ENCODE data around the gene FAM83G.

FAM83G gene

DNA sequence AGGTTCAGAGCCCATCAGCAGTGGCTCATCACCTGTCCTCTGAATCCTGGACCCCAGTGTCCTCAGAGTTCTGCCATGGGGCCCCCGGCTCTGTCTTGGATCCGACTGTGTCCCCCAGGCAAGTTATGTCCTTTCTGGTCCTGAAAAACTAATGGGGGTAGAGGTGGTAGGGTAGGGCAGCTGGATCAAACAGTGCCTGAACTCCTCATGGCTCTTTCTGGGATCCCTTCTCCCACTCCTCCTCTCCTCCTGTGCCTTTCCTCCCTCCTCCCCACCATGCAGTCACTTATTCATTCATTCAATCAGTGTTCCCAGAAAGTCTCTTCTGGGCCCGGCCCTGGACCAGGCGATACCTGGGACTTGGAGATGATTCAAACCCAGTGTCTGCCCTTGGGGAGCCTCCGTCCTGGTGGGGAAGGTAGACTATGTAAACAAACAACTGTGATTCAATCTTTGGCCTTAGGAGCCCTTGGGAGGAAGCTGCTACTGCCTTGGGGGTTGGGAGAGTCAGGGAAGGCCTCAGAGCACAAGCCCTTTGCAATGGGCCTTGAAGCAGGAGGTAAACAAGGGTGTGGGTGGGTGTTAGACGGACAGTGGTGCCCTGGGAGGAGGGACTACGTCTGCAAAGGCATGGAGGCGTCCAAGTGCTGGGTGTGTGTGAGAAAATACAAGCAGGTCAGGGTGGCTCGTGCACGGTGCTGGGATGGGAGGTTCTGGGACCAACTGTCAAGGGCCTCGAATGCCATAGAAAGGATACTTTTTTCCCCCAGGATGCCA, 6.4 kb upstream of the FAM83G start:
- no peak for DNase-seq (ENCODE audit: low spot score)

DNA sequence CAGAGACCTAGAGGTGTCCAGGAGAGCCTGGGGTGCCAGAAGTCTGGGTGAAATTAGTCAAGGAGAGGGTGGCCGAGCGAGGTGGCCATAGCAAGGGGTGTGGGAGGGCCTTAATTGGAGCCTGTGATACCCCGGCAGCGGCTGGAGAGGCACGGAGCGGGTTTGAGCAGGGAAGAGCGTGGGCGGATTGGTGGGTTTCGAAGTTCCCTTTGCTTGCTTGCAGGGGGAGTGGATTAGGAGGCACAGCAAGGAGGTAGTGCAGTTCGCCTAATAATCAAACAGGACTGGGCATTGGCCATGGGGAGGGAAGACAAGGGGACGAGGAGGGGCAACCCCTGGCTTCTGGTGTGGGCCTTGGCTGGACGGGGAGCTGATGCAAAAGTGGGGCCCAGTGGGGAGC, 5.4 kb upstream of the FAM83G start:
- DNase-seq (ENCODE audit: low spot score), result no peak

DNA sequence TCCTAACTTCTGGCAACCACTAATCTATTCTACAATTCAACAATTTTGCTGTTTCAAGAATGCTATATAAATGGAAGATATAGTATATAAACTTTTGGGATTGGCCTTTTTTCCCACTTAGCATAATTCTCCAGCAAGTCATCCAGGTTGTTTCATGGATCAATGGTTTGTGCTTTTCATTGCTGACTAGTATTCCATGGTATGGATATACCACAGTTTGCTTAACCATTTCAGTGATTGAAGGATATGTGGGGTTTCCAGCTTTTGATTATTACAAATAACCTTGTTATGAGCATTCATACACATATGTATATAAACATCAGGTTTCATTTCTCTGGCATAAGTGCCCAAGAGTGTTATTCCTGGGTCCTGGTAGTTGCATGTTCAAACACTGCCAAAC, 2.1 kb upstream of the FAM83G start:
- no peak for DNase-seq (ENCODE audit: low spot score)

DNA sequence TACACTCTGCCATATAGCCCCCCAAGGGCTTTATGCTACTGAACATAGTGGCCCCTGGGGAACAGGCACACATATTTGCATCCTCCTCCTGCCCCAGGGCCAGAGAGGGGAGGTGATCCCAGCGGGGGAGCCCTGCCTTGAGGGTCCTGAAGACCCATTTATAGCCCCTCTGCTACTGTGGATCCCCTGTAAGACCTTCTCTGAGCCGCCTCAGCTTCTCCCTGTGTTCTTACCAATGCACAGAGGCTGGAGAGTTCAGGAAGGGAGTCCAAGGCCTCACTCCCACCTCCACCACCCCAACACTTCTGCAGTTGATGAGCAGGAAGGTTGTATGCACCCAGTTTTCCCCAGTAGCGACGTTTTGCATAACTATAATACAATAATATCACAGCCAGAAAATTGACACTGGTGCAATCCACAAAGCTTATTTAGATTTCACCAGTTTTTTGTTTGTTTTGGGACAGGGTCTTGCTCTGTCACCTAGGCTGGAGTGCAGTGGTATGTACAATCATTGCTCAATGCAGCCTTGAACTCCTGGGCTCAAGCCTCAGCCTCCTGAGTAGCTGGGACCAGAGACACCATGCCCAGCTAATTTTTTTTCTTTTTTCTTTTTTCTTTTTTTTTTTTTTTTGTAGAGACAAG, 1.3 kb upstream of the FAM83G start:
- DNase-seq (ENCODE audit: low spot score), result no peak

DNA sequence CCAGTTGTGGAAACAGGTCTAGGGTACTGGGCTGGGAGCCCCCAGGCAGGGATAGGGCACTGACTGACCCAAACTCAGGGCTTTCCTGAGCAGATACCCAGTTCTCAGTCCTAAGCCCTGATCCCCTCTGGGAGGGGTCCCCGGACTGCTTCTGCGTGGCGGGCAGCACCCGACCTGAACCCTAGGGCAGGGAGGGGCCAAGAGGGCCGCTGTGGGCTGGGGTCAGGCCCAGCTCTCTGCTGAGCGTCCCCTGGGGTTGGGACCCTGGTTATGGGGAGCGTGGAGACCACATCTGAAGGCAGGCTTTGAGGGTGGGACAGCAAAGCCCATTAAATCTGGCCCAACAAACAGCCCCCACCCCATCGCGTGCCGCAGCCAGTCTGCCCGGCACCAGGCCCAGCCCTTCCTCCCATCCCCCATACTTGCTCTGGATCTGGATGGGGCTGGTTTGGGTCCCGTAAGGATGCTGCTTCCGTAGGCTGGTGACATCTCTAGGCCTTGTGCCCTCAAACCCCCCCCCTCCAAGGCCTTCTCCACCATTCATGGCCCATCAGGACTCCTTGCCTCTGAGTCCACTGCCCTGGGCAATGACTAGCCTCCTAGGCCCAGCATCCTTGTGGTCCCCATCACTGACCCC, 691 bp upstream of the FAM83G start:
- no peak for DNase-seq (ENCODE audit: low spot score)

DNA sequence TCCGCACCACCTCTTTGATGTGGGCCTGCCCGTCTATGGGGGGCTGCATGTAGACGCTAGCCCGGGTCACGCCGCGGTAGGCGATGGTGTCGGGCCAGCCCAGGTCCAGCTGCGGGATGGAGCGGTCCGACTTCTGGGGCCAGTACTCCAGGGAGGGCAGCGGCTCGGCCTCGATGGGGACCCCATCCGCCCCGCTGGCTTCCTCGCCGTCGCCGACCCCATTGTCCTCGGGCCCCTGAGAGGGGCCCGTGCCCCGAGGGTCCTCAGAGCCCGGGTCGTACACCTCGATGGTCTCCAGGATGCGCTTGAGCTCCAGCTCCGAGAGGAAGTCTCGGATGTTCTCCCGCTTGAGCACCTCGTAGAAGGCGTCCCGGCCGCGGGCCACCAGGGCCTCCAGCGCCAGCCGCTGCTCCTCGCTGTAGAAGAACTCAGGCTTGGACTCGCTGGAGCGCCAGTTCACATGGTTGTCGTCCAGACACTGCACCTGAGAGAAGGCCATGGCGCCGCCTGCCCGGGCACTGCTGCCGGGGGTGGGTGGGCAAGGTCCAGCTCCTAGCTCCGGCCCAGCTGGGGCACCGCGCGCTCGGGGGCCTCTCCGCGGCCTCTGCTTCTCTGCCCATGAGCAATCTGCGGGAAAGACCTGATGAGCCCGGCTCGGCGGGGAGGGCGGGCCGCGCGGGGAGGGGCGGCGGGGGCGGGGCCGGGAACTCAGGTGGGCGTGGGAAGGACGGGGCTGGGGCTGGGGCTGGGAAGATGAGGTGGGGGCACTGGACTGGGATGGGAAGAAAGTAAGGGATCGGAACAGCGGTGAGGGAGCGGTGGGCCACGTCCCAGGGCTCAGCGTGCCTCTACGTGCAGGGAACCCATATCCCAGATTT, 782 bp downstream of the FAM83G start:
- DNase-seq (ENCODE audit: low spot score), result no peak

DNA sequence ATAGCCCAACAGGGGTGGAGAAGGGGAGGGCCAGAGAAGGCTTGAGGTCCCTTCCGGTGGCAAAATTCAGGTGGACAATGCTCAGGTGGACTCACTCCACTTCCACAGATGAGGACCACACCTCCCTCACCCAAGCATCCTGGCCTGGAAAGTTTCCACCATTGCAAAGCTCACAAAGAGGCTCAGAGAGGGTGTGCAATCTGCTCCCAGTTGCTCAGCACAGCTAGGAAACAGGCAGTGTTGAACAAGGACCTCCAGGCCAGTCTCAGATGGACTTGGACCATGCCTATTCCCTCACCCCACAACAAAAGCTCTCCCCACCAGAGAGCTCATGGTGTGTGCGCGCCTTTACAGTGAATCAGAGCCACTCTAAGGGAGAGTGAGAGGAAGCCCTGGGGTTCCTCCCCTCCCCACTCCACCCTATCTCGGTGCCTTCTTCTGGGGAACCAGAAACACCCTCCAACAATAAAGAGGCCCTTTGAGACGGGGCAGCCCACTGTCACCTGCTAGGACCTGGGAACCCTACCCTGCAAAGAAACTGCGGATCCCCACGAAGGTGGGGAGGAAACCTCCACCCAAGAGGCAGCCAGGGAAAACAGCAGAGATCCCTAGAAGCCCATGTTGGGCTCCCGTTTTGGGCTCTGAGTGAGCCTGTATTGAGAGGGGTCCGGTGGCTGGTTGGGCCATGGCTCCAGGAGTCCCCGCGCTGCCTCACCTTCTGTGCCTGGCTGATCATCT, 1.6 kb downstream of the FAM83G start:
- no peak for DNase-seq (ENCODE audit: low spot score)

DNA sequence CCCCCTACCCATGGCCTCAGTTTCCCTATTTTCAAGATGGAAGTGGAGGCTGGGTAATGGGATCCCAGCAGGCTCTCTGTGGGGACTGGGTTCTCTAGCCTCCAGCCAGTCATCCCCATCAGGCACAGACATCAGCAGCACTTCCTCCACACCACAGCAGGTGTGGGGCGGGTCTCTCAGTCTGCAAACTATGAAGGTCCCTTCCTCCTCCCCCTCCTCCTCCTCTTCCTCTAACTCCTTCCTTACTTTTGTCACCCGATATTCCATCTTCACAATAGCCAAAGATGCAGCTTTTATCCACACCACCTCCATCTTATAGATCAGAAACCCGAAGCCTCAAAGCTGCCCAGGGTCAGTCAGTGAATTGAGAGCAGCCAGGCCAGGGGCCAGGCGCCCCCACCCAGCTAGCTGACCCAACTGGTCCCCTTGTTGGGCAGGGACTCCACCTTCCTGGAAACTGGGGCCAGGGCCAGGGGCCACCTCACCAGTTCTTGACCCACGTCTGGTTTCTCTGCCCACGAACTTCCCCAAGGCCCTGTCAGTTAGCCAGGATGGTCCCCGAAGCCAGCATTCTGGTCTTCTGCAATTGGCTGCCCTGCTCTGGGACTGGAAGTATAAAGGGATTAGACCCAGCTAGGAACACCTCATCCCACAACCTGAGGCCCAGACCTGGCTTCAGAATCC, 2.5 kb downstream of the FAM83G start:
- DNase-seq (ENCODE audit: low spot score), result no peak

DNA sequence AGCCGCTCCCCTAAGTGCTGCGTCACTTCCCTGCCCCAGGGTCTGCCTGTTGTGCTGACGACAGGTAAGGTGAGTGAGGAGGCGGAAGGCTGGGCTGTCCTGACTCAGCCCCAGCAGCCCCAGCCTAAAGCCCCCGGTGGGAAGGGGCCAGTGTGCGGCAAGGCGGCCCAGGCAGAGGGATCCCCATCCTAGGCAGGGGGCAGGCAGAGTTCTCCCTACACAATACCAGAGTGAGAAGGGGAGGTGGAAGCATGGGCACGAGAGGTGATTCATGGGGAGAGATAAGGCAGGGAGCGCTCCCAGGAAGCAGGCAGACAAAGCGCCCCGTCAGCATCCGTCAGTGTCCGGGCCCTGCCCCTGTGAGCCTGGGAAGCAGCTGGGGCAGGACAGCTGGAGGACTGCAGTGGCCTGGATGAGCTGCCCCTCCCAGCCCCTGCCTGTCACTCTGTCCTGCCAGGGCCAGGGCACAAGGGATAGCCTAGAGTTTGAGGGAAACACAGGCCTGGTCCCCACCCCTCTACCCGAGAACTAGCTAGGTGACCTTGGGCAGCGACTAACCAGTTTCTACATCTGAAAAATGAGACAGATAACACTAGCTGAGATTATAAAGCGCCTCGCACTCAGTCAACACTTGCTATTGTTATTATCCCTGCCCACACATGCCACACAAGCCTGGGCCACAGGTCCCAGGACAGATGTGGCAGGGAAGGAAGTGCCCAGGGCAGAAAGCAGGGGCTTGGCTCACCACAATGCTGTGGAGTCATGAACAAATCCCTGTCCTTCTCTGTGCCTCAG, 3.8 kb downstream of the FAM83G start:
- no peak for DNase-seq (ENCODE audit: low spot score)

DNA sequence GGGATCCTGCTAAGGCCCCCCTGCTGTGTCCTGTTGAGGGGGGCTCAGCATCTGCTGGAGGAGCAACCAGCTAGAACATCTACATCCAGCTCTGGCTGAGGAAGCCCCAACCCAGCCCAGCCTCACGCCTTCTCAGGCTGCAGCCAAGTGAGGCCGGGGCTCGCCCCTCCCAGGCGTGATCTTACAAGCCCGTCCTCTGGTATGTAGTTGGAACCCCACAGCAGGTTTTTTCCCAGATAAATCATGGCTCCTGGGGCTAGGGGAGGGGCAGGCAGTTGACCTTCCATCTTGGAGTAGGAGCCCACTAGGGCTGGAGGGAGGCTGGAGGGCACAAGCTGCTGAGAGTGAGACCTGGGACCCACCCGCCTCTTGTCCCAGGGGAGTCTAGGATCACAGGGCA, 4.7 kb downstream of the FAM83G start:
- DNase-seq (ENCODE audit: low spot score), result no peak

DNA sequence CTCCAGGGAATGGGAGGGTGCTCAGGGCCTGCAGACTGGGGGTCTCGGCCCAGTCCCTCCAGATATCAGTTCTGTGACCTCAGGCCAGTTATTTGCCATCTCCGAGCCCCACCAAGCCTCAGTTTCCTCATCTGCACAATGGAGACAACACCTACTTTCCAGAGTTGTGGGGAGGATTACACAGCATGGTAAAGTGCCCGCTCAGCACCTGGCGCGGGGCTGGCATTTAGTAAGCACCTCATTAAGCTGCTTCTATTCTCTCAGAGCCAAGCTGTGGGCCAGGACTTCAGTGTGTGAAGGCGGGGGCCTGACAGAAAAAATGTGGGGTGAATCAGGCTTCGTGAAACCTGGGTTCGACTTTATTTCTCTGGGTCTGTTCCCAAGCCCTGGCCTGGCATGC, 5.2 kb downstream of the FAM83G start:
- no peak for DNase-seq (ENCODE audit: low spot score)

DNA sequence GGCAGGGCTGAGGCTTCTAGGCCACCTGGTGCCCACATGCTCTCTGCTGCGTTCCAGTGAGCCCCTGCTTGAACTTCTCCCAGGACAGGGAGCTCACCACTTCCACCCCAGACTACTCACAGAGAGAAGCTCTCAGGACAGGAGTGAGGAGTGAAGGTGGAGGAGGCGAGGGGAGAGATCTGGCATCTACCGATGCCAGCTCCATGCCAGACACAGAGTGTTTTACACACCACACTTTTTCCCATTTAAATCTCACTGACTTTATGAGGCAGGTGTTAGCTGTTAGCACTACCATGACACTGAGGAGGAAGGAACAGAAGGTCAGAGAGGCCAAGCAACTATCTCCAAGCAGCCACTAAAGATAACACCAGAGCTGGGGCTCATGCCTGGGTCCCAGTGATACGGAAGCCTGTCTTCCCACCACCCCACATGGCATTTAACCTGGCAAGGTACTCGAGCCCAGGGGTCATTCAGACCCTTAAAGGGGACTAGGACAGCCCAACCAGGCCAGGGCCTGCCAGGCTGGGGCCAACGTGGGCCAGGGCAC, 6.8 kb downstream of the FAM83G start:
- DNase-seq (ENCODE audit: low spot score), result no peak

DNA sequence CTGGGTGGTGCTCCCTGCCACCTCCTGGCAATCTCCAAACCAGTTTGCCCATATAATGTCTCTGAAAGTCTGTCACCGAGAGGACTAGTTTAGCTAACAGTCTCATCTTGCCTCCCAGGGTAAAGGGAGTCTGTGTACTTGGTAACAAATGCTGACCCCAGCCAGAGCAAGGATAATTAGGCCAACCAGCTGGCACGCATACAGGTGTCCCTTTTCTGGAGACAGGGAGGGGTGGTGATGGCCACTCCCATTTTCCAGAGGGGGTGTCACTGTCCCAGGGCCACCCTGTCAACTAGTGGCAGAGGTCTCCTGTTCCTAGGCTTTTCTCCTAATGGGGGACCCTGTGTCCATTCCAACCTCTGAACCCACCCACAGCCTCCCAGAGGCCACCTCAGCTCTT, 8.1 kb downstream of the FAM83G start:
- no peak for DNase-seq (ENCODE audit: low spot score)

DNA sequence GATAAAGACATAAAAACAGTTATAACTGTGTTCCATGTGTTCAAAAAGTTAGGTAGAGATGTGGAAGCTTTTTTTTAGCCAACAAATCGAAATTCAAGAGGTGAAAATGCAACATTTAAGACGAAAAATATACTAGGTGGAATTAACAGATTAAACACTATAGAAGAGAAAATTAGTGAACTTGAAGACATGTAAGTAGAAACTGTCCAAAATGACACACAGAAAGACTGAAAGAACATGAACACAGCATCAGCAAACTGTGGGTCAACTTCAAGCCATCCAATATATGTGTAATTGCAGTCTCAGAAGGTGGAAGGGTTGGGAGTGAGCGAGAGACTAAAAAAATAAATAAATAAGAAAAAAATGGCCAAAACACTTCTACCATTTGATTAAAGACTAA, 9.3 kb downstream of the FAM83G start:
- no peak for DNase-seq (ENCODE audit: low spot score)

DNA sequence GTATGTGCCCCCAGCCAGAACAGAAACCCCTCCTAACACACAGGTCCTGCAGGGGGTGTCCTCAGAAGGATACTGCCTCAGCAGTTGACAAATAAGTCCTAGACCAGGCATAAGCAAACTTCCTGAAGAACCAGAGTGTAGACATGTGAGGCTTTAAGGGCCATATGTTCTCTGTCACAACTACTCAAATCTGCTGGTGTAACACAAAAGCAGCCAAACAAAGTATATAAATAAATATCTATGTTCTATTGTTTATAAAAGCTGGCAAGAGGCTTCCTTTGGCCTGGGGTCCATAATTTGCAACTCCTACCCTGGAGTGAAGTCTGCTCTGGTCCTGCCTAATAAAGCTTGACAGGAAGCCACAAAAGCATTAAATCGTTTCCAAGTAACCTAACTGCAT, 9.9 kb downstream of the FAM83G start:
- DNase-seq (ENCODE audit: low spot score), result no peak

DNA sequence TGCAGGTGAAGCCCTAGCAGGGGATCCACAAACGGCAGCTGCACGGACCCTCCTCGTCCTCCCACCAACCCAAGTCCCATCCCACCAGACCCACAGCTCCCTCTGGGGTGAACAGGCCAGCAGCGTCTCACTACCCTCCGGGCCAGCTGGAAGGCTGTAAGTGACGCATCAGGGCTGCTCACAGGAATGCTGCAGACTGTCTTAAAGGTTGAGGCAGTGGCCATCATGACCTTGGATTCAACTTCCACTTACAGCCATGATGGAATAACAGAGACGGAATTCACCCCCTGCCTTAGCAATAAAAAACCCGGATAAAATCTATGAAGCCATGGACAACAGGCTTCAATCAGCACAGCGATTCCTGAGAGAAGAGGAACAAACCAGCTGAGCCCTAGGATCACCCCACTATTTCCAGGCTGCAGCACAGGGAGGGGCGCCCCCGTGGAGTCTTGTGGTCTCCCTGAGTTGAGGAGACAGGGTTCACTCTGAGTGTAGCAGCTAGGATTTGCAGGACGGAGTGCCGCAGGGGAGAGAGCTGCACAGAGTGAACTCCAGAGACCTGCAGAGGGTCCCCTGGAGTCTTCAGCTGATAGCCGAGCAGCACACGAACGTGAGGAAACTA, 10.5 kb downstream of the FAM83G start:
- no peak for DNase-seq (ENCODE audit: low spot score)

DNA sequence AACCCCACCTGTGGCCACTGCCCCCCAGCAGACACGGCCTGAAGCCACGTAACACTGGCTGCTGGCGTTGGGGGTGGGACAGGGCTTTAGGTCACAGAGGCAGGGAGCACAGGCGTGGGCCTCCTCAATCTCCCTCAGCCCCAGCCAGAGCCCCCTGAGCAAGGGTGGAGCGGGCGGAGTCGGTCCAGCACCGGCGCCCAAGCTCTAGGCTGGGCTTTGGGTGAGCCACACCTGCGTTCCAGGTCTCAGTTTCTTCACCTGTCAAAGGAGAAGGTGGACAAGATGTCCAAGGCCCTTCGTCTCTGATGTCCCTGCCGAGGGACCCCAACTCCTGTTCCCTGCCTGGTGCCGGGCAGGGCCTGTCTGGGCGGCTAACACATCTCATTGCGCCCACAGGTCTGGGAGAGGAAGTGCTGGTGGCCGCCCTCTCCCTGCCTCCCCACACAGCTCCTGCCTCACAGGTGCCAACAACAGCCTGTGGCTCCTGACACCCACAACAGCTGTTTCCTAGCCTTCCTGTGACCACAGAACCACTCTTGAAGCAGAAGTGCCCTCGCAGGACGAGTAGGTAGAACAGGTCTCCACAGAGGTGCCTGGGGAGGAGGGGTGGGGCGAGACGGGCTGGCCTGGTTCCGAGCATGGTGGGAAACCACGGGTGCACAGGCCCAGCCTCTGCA, 12.0 kb downstream of the FAM83G start:
- DNase-seq (ENCODE audit: low spot score), result no peak

DNA sequence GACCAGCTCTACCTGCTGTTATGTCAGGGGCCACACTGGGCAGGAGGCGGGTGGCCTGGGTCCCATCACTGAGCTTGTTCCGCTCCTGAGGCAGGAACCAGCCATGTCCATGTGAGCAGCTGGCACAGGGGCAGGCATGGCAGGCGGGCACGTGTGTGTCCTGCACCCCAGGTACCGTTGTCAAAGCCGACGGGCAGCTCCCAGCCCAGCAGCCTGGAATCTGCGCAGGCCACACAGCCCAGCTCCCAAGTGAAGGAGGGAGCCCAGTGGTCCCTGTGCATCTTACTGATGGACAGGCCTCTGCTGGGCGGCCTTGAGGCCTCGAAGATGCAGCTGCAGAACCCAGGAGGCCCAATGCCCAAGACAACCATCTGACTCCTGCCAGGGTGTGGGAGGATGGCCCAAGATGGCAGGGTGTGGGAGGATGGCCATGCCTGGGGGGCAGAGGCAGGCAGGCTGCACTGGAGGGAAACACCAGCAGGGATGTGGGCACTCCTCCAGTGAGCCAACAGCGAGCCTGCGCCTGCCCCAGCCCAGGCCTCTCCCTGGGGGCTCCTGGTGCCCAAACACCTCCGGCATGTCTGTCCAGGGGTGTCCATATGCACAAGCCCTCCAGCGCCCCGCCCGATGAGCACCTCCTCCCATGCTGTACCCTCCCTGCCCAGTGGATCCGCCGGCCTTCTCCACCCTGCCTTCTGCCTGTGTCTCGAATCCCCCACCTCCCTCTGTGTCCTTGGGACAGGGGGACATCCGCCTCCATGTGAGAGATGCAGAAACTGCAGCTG, 12.8 kb downstream of the FAM83G start:
- no peak for DNase-seq (ENCODE audit: low spot score)

Data from SK-N-DZ (cell line).